OCI-LY1 (cell line): ENCODE measurements around the gene LIMCH1.

Source experiments
- H2AFZ ChIP-seq: fragments of 200-600 bp; sonication (generic), shearing (Covaris generic); 2 replicates; pipeline ENCODE4 v1.6.0; 2014; ENCODE audit warnings: antibody characterized with exemption, mild to moderate bottlenecking, low read length
- H3F3A ChIP-seq: fragments of 200-600 bp; sonication (generic), shearing (Covaris generic); 2 replicates; pipeline ENCODE4 v1.6.0; 2014; ENCODE audit warnings: mild to moderate bottlenecking, antibody characterized with exemption, low read length, moderate library complexity; ENCODE audit not compliant: insufficient read depth
- H3K27ac ChIP-seq: fragments of 200-600 bp; sonication (generic); 2 replicates; pipeline ENCODE4 v1.5.1; 2014; ENCODE audit warnings: low read length, mixed run types, mild to moderate bottlenecking, low read depth; ENCODE audit not compliant: poor library complexity, severe bottlenecking
- H3K27me3 ChIP-seq: fragments of 200-600 bp; sonication (generic); 2 replicates; pipeline ENCODE4 v1.6.0; 2014; ENCODE audit warnings: antibody characterized with exemption, mild to moderate bottlenecking, low read length, moderate library complexity; ENCODE audit not compliant: insufficient read depth
- H3K36me3 ChIP-seq: fragments of 200-600 bp; sonication (generic); 2 replicates; pipeline ENCODE4 v1.6.1; 2014; ENCODE audit warnings: mild to moderate bottlenecking, antibody characterized with exemption, low read length, moderate library complexity, mixed read lengths; ENCODE audit not compliant: insufficient read depth
- H3K4me1 ChIP-seq: fragments of 200-600 bp; sonication (generic); 2 replicates; pipeline ENCODE4 v1.5.1; 2014; ENCODE audit warnings: mild to moderate bottlenecking, low read length, moderate library complexity; ENCODE audit not compliant: insufficient read depth, severe bottlenecking
- H3K4me2 ChIP-seq: fragments of 200-600 bp; sonication (generic), shearing (Covaris generic); 2 replicates; pipeline ENCODE4 v1.6.1; 2014; ENCODE audit warnings: low read length
- H3K4me3 ChIP-seq: fragments of 200-600 bp; sonication (generic); 2 replicates; pipeline ENCODE4 v1.5.1; 2014; ENCODE audit warnings: low read length, low read depth, mild to moderate bottlenecking, mixed read lengths; ENCODE audit not compliant: poor library complexity, severe bottlenecking
- H3K79me2 ChIP-seq: fragments of 200-600 bp; shearing (Covaris generic); 2 replicates; pipeline ENCODE4 v1.6.1; 2016; ENCODE audit warnings: mixed run types, low read length, mixed read lengths; ENCODE audit not compliant: insufficient read depth
- H3K9ac ChIP-seq: fragments of 200-600 bp; sonication (generic), shearing (Covaris generic); 2 replicates; pipeline ENCODE4 v1.6.1; 2014; ENCODE audit warnings: mild to moderate bottlenecking, low read length, mixed read lengths
- H3K9me2 ChIP-seq: fragments of 200-600 bp; sonication (generic), shearing (Covaris generic); 2 replicates; pipeline ENCODE4 v1.6.1; 2014; ENCODE audit warnings: low read depth, mild to moderate bottlenecking, low read length, mixed read lengths
- H3K9me3 ChIP-seq: fragments of 200-600 bp; shearing (Covaris generic); 2 replicates; pipeline ENCODE4 v1.6.1; 2014; ENCODE audit warnings: low read length, mixed read lengths
- H4K20me1 ChIP-seq: fragments of 200-600 bp; sonication (generic), shearing (Covaris generic); 2 replicates; pipeline ENCODE4 v1.6.0; 2016; ENCODE audit warnings: mild to moderate bottlenecking, low read length; ENCODE audit not compliant: insufficient read depth
- CTCF ChIP-seq: fragments of 200-600 bp; sonication (generic), shearing (Covaris generic); IDR thresholded peaks from 2 replicates; pipeline ENCODE4 v1.5.1; 2017; ENCODE audit warnings: mild to moderate bottlenecking, antibody characterized with exemption, low read length, moderate library complexity, mixed read lengths
- EZH2 ChIP-seq: fragments of 200-600 bp; sonication (generic), shearing (Covaris generic); IDR thresholded peaks from 2 replicates; pipeline ENCODE4 v1.8.0; 2017; ENCODE audit warnings: borderline replicate concordance, mixed run types, mild to moderate bottlenecking, antibody characterized with exemption, low read length, moderate library complexity, mixed read lengths

LIMCH1 gene

GRCh38 chr4:41575665-41576064 lies 37.7 kb downstream of the LIMCH1 start:
- no peak overlapping the region for H3K4me2 ChIP-seq
- TF ChIP-seq EZH2 (no peak), CTCF (no peak)
- H3K9me2 ChIP-seq = no peaks in the 10 kb centered on the region
- H3K9me3 ChIP-seq = no peaks in the 10 kb centered on the region
- H3K4me1 ChIP-seq = no peaks in the 10 kb centered on the region
- no peaks in the 10 kb centered on the region for H3K79me2 ChIP-seq
- H2AFZ ChIP-seq = no peak overlapping the region
- no peaks in the 10 kb centered on the region for H3K36me3 ChIP-seq
- no peak overlapping the region for H3K4me3 ChIP-seq
- no peak overlapping the region for H3K27ac ChIP-seq
- no peaks in the 10 kb centered on the region for H3K27me3 ChIP-seq
- no peak overlapping the region for H3K9ac ChIP-seq
- H3F3A ChIP-seq = no peaks in the 10 kb centered on the region
- no peaks in the 10 kb centered on the region for H4K20me1 ChIP-seq

GRCh38 chr4:41579043-41579442 lies 41.1 kb downstream of the LIMCH1 start:
- Histone ChIP-seq H3K4me2 (no peak overlapping the region), H3K9me2 (no peaks in the 10 kb centered on the region), H3K36me3 (no peaks in the 10 kb centered on the region), H3K4me3 (no peak overlapping the region), H3K4me1 (no peaks in the 10 kb centered on the region), H3K9me3 (no peaks in the 10 kb centered on the region), H3K79me2 (no peaks in the 10 kb centered on the region), H4K20me1 (no peaks in the 10 kb centered on the region), H3K9ac (no peak overlapping the region), H2AFZ (no peak overlapping the region), H3K27me3 (no peaks in the 10 kb centered on the region), H3F3A (no peaks in the 10 kb centered on the region), H3K27ac (no peak overlapping the region)
- TF ChIP-seq CTCF = no peak
- TF ChIP-seq EZH2 = no peak

GRCh38 chr4:41579526-41579925 lies 41.6 kb downstream of the LIMCH1 start:
- Histone ChIP-seq H3K36me3 (no peaks in the 10 kb centered on the region), H3K9me3 (no peaks in the 10 kb centered on the region), H3K4me1 (no peaks in the 10 kb centered on the region), H2AFZ (no peak overlapping the region), H3K27ac (no peak overlapping the region), H3K27me3 (no peaks in the 10 kb centered on the region), H3F3A (no peaks in the 10 kb centered on the region), H3K4me3 (no peak overlapping the region), H3K4me2 (no peak overlapping the region), H3K9ac (no peak overlapping the region), H4K20me1 (no peaks in the 10 kb centered on the region), H3K9me2 (no peaks in the 10 kb centered on the region), H3K79me2 (no peaks in the 10 kb centered on the region)
- TF ChIP-seq CTCF (no peak), EZH2 (no peak)
